Measurements from ENCODE around the gene PSG2. TPM values are rescaled to one million over a fixed set of nuclear protein-coding genes. Genes with fewer than 3 reads are reported as not detected.
"Not testable (repeated sequence)": the region's sequence is repeated elsewhere in the genome, so short reads cannot be mapped to it uniquely, and the experiment has no call there.

PSG2 gene
- polyA plus RNA-seq, 4 donors: 0.16 TPM; not detected in 3

DNA sequence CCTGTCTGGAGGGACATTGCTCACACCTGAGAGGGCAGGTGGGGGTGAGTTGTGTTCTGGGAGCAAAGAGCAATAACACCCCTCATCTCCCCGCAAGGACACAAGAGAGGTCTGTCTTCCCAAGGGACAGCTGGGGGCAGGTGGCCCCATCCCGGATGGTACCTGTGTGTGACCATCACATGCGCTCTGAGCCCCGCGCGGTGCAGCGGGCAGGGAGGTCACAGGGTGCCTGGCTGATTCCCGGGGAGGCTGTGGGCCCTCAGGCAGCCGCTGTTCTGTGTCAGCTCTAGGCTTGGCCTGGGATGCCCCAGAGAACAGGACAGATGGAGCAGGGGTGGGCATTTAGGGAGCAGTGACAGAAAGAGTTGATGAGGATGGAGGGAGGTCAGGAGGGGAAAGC, 1.2 kb upstream of the PSG2 start:
- DNase-seq (ENCODE audit: low read depth in 4 of 4, low spot score in 2 of 4): not testable (repeated sequence)

DNA sequence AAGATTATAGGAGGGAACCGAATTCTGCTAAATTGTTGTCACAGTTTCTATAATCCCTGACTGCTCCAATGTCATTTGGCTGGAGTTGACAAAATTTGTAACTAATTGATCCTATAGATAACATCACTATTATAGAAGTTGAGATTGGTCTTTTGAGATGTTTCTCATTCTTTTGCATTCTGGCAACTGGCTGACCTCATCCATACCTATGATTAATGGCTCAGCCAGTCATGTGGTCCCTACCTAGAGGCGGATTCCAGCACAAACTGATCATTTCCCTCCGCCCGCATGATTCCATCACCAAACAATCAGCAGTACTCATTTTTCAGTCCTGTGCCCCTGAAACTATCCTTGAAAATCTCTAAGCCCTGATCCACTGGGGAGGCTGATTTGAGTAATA, 4.2 kb downstream of the PSG2 start:
- no peak for DNase-seq (ENCODE audit: low read depth in 4 of 4, low spot score in 2 of 4)

DNA sequence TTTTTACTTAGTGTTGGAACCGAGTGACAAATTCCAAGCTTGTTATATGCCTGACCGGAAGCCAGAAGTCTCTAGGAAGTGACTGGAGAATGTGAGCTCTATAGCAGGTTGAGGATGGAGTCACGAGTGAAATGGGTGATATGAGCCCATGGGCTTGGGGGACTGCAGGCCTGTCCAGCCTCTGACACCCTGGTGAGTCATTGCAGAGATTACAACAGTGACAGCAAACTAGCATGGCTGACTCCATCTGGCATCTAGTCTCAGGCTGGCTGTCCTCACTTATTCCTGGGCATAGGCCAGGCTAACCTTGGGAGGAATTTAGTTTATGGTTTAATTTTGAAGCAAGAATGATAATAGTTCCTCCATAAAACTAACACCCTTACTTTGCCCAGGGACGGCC, 4.6 kb downstream of the PSG2 start:
- DNase-seq (ENCODE audit: low read depth in 4 of 4, low spot score in 2 of 4): not testable (repeated sequence)

DNA sequence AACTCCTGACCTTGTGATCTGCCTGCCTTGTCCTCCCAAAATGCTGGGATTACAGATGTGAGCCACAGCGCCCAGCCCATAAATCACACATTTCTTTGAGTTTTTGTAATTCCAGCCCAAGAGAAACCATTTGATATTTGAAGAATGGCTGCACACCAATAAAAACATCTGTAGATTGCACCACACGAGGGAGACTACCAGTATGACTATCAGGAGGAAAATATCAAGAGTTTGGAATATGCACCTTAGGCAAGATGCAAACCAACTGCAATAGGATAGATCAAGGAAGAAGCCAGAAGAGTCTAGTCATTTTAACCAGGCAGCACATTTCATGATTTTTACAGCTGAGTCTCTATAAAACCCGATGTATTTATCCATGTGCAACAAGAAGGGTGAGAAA, 20.1 kb downstream of the PSG2 start:
- DNase-seq (ENCODE audit: low read depth in 4 of 4, low spot score in 2 of 4): not testable (repeated sequence)

DNA sequence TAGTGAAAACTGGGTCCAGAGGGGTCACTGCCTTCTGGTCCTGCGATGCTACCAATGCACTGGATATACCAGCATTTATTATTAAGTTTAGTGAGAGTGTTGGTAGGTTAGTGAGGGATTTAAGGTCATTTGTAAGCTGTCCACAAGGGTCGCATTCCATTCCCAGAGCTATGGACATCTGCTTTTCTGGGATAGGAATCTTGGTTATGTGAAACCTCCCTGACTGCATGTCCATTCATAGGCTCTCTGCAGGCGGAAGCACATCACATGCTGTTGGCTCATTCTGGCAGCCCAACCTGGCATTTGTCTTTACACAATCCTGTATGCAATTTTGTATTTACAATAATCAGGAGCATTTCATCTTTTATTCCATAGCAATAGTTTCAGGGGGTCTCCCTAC, 21.2 kb downstream of the PSG2 start:
- not testable (repeated sequence) for DNase-seq (ENCODE audit: low read depth in 4 of 4, low spot score in 2 of 4)

DNA sequence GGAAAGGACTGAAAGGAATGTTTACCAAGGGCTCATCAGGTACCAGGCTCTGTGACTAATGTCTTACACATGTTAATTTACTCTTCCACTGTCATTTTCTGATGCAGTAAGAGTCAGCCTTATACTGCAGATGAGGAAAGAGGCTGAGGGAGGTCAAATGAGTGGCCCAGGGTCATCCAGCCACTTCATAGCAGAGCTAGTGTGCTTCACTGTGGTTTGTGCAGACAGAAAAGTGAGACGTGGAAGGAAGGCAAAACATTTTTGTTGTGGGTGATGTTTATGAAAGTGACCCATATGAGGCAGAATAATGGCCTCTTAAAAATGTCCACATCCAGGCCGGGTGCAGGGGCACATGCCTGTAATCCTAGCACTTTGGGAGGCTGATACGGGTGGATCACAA, 22.2 kb downstream of the PSG2 start:
- DNase-seq (ENCODE audit: low read depth in 4 of 4, low spot score in 2 of 4): not testable (repeated sequence)

DNA sequence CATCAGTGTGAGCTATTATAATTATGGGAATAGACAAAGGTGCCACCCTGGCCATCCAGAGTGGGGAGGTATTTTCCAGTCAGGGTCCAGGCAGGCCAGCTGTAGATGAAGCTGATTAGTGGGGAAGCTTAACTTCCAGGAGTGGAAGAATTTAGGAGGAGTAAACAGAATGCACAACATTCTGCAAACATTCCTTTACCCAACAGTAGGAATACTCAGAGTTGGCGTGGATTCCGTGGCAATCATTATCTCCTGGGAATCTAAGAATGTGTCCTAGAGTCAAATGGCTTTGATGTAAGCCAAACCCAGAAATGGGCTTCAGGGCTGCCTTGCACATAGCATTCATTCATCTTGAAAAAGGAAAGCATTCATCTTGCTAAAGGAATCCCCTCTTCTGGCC, 23.0 kb downstream of the PSG2 start:
- not testable (repeated sequence) for DNase-seq (ENCODE audit: low read depth in 4 of 4, low spot score in 2 of 4)

DNA sequence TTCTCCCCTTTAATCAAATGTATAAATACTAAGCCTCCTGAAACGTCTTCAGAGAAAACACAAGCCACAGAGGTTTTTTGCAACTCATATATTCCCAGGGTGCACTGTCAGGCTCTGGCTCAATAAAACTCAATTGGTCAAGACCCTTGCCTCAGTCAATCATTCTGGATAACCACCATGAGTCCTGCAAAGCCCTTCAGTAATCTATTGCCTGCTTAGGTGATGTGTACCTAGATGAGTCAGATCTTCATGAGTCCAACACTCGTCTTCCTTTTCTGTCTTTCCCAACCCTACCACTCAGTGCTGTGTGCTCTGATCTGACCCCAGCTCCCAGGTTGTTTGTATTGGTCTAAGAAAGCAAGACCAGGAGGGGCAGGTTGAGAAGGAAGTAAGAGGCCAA, 24.1 kb downstream of the PSG2 start:
- DNase-seq (ENCODE audit: low read depth in 4 of 4, low spot score in 2 of 4): not testable (repeated sequence)

DNA sequence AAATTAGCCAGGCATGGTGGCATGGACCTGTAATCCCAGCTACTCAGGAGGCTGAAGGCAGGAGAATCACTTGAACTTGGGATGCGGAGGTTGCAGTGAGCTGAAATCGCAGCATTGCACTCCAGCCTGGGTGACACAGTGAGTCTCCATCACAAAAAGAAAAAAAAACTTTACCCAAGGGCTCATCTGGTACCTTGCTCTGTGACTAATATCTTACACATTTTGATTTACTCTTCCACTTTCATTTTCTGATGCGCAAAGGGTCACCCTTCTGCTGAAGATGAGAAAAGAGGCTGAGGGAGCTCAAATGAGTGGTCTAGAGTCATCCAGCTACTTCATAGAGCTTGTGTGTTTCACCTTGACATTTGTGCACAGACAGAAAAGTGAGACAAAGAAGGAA, 34.5 kb downstream of the PSG2 start:
- not testable (repeated sequence) for DNase-seq (ENCODE audit: low read depth in 4 of 4, low spot score in 2 of 4)

DNA sequence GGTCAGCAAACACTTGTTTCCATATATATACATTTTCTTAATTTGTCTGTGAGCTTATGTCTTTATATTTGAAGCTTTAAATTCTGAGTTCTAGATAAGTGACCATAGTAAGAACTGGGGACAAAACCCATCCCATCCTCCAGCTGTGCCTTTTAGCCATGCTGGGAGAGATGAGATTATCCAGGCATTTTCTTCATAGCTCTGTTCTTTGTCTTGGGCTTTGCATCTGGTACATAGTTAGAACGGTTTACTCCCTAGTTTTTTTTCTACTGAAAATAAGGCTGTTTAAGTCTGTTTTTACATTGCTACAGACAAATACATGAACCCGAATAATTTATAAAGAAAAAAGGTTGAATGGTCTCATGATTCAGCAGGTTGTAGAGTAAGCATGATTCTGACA, 35.9 kb downstream of the PSG2 start:
- not testable (repeated sequence) for DNase-seq (ENCODE audit: low read depth in 4 of 4, low spot score in 2 of 4)

DNA sequence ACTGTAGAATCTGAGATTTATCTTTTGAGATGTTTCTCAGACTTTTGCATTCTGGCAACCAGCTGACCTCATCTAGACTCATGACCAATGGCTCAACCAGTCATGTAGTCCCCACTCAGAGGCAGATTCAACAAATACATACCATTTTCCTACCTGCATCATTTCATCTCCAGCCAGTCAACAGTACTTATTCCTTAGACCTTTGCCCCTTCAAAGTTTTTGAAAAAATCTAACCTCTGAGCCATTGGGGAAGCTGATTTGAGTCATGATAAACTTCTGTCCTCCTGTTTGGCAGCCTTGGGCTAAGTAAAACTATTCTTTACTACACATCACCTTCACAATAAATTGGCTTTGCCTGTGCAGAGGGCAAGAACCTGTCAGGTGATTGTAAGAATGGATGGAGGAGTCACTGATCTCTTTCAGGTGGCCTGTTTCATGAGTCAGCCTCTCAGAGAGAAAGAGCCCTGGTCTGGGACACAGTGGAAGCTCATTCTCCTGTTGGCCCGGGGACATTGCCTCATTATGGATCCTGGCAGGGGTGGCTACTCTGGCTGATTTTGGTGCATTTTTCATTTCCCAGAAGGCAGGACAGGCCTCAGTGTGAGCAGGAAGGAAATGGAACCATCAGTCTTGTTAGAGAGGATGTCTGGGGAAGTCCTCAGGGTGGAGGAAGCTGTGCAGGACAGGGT, 38.9 kb downstream of the PSG2 start:
- not testable (repeated sequence) for DNase-seq (ENCODE audit: low read depth in 4 of 4, low spot score in 2 of 4)

DNA sequence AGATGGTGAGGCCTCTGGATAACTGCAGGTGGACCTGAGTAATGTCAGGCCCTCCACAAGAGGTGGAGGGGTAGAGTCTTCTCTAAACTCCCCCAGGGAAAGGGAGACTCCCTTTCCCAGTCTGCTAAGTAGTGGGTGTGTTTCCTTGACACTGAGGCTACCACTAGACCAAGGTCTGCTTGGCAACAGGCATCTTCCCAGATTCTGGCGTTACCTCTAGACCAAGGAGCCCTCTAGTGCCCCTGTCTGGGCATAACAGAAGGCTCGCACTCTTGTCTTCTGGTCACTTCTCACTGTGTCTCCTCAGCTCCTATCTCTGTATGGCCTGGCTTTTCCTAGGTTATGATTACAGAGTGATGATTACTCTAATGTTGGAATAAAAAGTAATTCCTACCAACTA, 50.9 kb downstream of the PSG2 start:
- not testable (repeated sequence) for DNase-seq (ENCODE audit: low read depth in 4 of 4, low spot score in 2 of 4)

DNA sequence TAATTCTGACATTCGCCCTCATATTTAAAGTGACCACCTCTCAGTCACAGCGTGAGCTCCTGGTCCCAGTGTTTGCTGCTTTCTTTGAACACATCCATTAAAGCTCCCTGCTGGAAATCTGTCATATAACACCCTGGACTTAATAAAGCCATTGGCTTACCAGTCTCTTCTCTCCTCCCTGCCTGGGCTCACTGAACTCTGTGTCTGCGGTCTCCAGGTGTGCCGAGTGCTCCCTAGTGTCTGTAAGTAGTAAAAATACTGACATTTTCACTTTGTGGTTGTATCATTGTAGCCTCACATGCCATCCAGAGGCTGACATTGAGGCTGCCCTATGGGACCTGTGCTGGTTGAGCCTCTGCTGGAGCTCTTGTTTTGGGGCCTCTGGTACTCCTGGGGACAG, 53.6 kb downstream of the PSG2 start:
- DNase-seq (ENCODE audit: low read depth in 4 of 4, low spot score in 2 of 4): no peak

DNA sequence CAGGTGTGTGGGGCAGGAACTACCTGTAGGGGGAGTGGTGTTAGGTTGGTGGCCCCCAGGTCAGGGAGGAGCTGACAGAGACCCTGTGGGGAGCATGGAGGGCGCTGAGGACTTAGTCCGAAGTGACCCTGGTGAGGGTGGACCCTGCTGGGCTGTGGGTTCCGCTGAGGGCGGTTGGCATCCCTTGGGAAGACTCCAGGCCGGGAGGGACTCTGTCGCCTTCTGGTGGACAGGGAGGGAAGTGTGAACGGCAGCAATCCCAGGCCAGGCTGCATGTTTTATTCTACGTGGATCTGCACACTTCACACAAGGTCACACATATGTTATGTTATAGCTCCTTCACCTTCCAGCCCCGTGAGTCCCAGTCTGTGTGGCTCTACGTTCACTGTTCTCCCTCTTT, 54.5 kb downstream of the PSG2 start:
- DNase-seq (ENCODE audit: low read depth in 4 of 4, low spot score in 2 of 4): not testable (repeated sequence)

DNA sequence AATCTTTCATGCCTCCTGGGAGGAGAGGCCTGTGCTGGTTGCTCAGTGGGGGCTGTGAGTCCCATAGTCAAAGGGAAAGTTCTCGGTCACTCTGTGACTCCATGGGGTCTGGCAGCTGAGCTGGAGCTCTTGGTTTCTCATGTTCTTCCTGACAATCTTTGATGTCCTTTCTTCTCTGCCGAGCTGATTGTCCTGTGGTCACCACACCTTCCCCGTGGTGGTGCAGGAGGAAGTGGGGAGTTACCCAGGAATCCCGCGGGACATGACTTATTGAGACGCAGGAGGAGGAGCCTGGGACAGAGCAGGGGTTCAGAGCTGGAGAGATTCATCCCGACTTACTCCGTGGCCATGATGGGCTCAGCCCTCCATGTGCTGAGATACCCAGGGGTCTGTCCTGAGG, 55.4 kb downstream of the PSG2 start:
- DNase-seq (ENCODE audit: low read depth in 4 of 4, low spot score in 2 of 4): not testable (repeated sequence)

DNA sequence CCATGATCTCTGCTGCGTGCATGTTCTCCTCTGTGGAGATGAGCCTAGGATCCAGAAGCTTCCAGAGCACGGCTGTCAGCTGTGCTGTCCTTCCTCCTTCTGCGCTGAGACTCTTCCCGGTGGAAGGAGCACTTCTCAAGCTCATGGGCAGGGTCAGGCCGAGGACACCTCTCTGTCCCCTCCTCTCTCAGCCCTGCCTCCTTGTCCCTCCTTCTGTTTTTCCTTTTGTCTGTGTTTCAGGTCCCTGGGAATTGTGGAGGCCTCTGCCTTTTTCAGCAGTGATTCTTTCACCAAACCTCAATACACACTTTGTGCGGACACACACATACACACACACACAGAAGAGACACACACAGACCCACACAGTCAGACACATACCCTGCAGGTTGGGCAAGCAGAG, 56.1 kb downstream of the PSG2 start, which contains the start of gene PSG11:
PSG11 (minus strand) TSS at position 101 of the 400 bp plus-strand sequence; CDS start at position 4, 97 bp downstream.
- not testable (repeated sequence) for DNase-seq (ENCODE audit: low read depth in 4 of 4, low spot score in 2 of 4)

DNA sequence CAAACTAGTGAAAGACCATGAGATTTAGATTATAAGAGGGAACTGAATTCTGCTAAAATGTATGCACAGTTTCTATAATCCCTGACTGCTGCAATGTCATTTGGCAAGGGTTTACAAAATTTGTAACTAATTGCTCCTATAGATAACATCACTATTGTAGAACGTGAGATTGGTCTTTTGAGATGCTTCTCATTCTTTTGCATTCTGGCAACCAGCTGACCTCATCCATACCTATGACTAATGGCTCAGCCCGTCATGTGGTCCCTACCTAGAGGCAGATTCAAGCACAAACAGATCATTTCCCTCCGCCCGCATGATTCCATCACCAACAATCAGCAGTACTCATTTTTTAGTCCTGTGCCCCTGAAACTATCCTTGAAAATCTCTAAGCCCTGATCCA, 60.4 kb downstream of the PSG2 start:
- not testable (repeated sequence) for DNase-seq (ENCODE audit: low read depth in 4 of 4, low spot score in 2 of 4)

DNA sequence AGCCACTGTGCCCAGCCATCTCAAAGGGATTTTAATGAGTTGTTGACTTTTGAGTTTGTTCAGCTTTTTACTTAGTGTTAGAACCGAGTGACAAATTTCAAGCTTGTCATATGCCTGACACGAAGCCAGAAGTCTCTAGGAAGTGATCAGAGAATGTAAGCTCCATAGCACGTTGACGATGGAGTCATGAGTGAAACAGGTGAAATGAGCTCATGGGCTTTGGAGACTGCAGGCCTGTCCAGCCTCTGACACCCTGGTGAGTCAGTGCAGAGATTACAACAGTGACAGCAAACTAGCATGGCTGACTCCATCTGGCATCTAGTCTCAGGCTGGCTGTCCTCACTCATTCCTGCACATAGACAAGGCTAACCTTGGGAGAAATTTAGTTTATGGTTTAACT, 60.9 kb downstream of the PSG2 start:
- not testable (repeated sequence) for DNase-seq (ENCODE audit: low read depth in 4 of 4, low spot score in 2 of 4)

DNA sequence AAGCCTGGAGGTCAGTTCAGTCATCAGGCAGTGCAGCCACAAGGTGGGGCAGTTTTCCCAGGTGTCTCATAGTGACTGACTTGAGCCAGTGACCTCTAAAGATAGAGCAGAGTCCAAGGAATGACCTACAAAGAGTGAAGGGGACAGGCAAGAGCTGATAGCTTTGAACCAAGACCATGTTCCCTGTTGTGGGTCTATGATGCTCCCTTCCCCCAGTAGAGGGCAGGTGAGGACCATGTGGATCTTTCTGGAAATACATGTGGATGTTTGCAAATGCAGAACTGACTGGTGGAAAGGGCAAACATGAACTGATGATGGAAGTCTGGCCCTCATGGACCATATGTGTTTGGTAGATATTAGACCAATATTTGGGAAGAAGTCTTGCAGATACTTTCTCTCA, 62.9 kb downstream of the PSG2 start:
- DNase-seq (ENCODE audit: low read depth in 4 of 4, low spot score in 2 of 4): not testable (repeated sequence)
